ENCODE results near the gene RAET1G.
"Not testable (repeated sequence)": the region's sequence is repeated elsewhere in the genome, so short reads cannot be mapped to it uniquely, and the experiment has no call there.

RAET1G gene

DNA sequence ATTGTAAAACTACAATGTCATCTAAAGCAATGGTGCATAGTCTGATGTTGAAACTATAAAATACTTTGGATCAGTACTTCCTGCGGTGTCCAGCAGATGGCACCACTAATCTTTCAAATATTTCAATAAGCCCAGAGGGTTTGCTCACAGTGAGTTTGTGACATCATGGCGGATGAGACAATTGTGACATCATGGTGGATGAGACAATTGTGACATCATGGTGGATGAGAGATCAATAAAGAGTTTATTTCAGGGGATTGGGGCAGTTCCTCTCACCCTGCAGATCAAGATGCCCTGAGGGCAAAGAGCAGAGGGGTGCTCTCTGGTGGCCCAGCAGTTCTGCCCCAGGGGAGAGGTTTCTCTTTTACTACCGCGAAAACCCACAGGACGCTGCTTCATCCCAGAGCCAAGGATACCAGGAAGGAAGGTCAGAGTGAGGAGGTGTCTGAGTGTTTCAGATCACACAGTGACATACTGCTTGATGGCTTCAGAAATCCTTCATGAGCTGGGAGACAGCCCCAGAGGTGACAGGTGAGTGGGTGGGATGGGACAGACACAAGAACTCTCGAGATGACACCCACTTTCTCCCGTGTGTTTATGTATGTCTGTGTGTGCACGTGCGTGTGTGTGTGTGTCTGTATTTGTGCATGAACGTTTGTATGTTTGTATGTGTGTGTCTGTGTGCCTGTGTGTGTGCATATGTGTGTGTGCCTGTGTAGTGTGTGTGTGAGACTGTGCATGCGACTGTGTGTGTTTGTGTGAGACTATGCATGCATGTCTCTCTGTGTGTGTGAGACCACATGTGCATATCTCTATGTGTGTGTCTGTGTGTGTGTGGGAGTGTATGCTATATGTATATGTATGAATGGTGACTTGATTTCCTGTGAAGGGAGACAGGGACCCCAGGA is 11.6 kb upstream of the RAET1G start:
- in situ Hi-C loops (cut with HindIII; ENCODE audit: low sequenced_read_pairs) = no loop called here

DNA sequence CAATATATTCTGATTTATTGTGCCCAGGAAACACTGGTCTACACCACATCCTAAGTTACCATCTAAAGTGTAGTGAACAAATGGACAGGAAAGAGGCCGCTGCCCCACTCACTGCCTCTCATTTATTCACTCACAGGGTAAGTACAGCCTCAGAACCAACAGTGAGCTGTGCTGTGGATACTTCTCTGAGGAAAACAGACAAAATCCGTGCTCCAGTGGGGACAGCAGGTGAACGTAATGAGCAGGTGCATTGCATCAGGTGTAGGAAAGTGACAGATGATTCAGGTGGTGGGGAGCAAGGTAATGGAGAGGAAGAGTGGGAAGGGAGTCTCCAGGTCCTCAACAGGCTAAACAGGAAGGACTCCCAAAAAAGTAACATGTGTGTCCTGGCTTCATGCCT is 10.5 kb upstream of the RAET1G start:
- in situ Hi-C loops (cut with HindIII; ENCODE audit: low sequenced_read_pairs) = no loop called here

GRCh38 chr6:149933036-149933435 is 10.1 kb upstream of the RAET1G start:
- in situ Hi-C loops (cut with HindIII; ENCODE audit: low sequenced_read_pairs) = no loop called here

DNA sequence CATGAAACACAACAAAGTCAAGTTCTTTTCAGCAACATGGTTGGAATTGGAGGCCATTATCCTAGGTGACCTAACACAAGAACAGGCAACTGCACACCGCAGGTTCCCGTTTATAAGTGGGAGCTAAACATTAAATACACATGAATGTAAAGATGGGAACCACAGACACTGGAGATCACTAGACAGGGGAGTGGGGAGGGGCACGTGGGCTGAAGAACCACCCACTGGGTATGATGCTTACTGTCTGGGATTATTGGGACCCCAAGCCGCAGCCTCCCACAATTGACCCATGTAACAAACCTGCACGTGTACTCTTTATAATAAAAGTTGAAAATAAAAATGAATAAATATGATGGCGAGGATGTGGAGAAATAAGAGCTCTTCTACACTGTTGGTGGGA is 8.6 kb upstream of the RAET1G start:
- in situ Hi-C loops (cut with HindIII; ENCODE audit: low sequenced_read_pairs) = no loop called here

GRCh38 chr6:149929422-149929821 is 6.5 kb upstream of the RAET1G start:
- in situ Hi-C loops (cut with HindIII; ENCODE audit: low sequenced_read_pairs) = no loop called here

GRCh38 chr6:149927025-149927424 is 4.1 kb upstream of the RAET1G start:
- in situ Hi-C loops (cut with HindIII; ENCODE audit: low sequenced_read_pairs) = not testable (repeated sequence)

DNA sequence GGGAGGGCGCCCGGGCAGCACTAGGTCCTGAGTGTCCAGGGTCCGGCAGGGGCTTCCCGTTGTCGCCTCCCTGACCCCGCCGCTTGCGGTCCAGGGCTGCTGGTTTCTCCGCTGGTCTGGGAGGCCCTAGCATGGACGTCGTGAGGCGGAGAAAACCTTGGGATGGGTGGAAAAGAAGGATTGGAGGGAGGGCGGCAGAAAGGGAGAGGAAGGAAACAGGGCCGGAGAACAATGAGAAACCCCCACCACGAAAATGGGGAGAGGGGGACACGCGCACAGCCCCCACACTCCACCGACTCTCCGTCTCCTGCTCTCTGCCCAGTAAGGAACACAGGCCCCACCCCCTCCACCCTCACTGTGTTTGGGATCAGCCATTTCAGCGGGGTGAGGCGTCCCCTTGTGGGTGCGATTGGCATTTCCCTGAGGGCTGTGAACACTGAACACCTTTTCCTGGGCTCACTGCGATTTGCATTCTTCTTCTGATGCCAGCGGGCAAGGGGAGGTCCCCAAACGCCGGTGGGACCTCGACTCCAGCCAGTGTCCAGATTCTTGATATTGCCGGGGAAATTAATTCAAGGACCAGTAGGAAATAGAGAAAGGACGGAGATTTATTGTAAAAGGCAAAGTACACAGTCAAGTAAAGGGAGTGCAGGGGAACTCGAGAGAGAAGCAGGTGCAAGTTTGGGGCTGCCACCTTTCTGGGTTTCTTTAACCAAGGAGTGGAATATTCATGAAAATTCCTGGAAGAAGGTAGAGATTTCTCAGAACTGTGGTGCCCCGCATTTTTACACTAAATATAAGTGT is 3.3 kb upstream of the RAET1G start:
- in situ Hi-C loops (cut with HindIII; ENCODE audit: low sequenced_read_pairs) = no loop called here

DNA sequence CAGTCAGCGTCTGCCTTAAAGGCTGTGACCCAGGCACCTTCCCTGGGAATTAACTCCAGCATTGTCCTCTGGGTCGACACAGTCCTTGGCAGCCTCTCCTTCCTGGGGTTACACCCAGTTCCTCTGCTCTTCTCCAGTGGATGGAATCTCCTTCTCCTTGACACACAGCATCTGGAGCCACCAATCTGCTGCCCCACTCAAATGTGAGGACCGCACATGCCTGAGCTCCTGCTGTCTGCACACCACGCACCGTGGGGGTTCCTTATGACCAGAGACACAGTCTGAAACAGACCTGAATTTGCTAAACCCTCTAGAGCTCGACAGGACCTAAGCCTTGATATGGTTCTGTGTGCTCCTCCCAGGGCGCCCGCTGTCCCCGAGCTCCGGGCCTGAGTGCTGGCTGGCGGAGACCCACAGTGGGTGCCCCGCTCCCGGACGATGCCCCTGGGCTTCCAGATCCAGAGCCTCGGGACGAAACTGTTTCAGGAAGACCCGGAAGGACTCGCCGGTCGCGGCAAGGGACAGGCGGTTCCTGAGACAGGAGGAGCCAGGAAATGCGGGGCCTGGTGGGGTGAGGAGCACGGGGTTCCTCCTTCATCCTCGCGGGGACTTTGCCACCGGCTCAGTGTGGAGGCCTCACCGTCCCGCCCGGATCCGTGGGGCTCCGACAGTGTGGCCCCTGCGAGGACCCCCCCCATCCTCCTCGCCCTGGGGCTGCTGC is 2.5 kb upstream of the RAET1G start:
- in situ Hi-C loops (cut with HindIII; ENCODE audit: low sequenced_read_pairs) = no loop called here

GRCh38 chr6:149924933-149925252 is 2.0 kb upstream of the RAET1G start:
- in situ Hi-C loops (cut with HindIII; ENCODE audit: low sequenced_read_pairs) = no loop called here

DNA sequence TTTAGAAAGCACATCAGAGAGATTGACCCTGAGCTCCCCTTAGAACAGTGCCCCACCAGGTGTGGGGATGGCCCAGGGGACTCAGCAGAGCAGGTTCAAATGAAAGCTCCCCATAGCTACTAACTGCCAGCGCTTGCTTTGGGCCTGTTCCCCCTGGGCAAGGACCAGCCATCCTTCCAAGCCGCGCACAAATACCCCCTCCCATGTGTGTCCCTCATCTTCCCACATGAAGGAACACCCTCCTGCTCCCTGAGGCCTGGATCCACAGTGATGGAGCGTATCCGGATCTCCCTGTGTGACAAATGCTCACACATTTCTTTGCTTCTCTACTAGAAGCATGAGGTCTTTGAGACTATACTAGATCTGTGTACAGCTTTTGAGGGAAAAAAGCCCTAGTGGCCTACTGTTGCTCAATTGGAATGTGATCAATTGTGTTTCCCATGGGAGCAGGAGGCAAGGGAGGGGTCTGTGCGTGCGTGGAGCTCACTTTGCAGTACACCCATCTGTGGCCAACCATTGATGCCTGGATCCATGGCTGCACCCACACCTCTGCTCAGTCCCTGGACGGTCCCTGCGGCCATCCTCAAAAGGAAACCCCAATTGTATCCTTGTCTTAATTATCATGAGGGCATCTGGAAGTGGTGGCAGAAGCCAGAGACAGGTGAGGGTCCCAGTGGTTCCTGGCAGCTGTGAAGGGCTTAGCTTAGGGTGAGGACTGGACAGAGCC is 1.4 kb upstream of the RAET1G start:
- in situ Hi-C loops (cut with HindIII; ENCODE audit: low sequenced_read_pairs) = no loop called here

DNA sequence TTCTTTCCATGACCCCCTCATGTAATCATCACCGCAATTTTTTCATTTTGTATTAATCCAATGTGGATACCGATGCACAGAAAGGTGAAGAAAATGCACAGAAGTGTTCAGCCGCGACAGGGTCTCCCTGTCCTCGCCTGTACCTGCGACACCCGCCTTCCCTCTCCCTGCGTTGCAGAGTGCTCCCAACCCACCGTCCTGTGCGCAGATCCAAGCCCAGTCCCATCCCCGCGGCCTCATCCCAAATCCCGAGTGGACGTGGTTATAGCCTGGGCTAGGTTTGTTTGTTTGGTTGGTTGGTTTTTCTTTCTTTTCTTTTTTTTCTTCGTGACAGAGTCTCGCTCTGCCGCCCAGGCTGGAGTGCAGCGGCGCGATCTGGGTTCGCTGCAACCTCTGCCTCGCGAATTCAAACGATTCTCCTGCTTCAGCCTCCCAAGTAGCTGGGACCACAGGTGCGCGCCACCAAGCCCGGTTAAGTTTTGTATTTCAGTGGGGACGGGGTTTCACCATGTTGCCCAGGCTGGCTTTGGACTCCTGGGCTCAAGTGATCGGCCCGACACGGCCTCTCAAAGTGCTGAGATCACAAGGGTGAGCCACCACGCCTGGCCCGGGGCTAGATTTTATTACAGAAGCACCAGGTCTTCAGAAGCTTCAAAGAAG is 536 bp upstream of the RAET1G start:
- in situ Hi-C loops (cut with HindIII; ENCODE audit: low sequenced_read_pairs) = no loop called here

GRCh38 chr6:149922091-149922490 is 830 bp downstream of the RAET1G start:
- in situ Hi-C loops (cut with HindIII; ENCODE audit: low sequenced_read_pairs) = not testable (repeated sequence)

GRCh38 chr6:149921361-149921760 is 1.6 kb downstream of the RAET1G start:
- in situ Hi-C loops (cut with HindIII; ENCODE audit: low sequenced_read_pairs) = no loop called here

GRCh38 chr6:149919834-149920225 is 3.1 kb downstream of the RAET1G start:
- in situ Hi-C loops (cut with HindIII; ENCODE audit: low sequenced_read_pairs) = no loop called here

GRCh38 chr6:149919126-149919833 is 3.6 kb downstream of the RAET1G start:
- in situ Hi-C loops (cut with HindIII; ENCODE audit: low sequenced_read_pairs) = not testable (repeated sequence)

GRCh38 chr6:149918151-149918905 is 4.6 kb downstream of the RAET1G start:
- in situ Hi-C loops (cut with HindIII; ENCODE audit: low sequenced_read_pairs) = no loop called here

DNA sequence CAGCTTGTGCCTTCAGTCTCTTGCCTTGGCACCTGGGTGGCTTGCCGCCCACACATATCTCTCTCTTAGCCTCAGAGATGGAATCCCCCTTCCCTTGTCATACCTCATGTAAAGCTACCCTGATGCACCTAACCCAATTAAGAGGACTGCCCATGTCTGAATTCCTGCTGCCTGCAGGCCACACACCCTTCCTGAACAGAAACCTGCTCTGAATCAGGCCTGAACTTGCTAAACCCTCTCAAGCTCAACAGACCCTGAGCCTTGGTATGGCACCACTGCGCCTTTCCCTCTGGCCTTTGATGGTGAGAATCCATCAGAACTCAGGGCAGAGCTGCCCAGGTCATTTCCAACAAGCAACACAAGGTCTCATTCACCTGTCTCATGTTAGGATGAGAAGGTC is 5.2 kb downstream of the RAET1G start:
- in situ Hi-C loops (cut with HindIII; ENCODE audit: low sequenced_read_pairs) = no loop called here

DNA sequence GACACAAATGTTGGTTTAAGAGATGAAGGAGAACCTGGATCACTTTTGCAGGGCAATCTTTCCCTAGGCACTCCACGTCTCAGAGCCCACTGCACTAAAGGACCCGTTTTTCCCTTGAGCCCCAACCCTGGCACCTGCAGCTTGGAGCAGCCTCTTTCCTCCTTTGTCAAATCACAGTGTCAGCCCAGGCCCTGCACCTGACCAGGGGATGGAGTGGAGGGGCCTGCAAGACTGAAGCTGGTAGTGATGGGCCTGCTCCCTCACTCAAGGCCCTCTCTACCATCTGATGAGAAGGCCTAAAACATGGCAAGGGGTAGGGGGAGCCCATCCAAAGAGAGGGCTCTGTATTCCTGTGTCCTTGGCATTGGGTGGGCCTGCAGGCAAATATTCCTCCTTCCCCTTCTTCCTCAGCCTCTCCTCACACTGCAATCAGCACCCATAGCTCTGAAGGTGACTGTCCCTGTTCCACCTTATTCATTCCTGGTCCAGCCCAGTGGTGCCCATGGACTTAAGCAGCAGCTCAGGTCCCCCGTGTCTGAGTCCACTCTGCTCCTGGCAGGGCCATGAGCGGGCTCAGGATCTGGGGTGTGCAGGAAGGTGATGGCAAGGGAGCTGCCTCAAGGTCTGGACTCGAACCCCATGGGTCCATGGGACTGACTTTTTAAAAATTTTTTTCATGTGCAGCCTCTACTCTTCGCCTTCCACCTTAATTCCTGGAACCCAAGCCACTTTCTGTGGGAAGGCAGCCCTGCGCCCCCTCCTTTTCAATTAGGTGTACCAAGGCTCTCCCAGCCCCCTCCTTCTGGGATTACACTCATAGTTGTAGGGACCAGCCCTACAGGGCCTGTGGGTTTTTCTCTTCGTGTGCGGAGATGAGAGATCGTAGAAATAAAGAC is 6.7 kb downstream of the RAET1G start:
- in situ Hi-C loops (cut with HindIII; ENCODE audit: low sequenced_read_pairs) = no loop called here

Measured in endothelial cell of hepatic sinusoid (primary cell).